Gastrocnemius medialis (tissue), 4 donors: ENCODE results near the gene TNFAIP8L1.

ENCODE experiments used
- CTCF ChIP-seq, 5 experiments: fragments of 450-650 bp in 3 of 5; fragments of 200-600 bp in 2 of 5; sonication (generic) in 2 of 5; IDR thresholded peaks in 4 of 5; conservative IDR thresholded peaks in 1 of 5; 1 replicate in 4 of 5; 2 replicates in 1 of 5; pipeline ENCODE4 v1.5.1; 2016 to 2019; ENCODE audit warnings: antibody characterized with exemption in 5 of 5, mild to moderate bottlenecking in 3 of 5, moderate library complexity in 3 of 5
- POLR2A ChIP-seq, 2 donors: fragments of 450-650 bp; IDR thresholded peaks; one replicate each; pipeline ENCODE4 v1.6.1; 2017; ENCODE audit warnings: antibody characterized with exemption in 2 of 2, mild to moderate bottlenecking in 2 of 2, moderate library complexity in 2 of 2

GRCh38 chr19:4606181-4606580 lies 33.1 kb upstream of the TNFAIP8L1 start:
- TF ChIP-seq CTCF (IDR thresholded peaks at IDR 0.05 in 4 of 5, conservative IDR thresholded peaks at IDR 0.05 in 1 of 5) (no peak), POLR2A (IDR thresholded peaks at IDR 0.05) (no peak)
